Ishikawa (cell line): ENCODE data around the gene CIP2A.

Experiments
- CEBPB ChIP-seq: IDR thresholded peaks from 2 replicates; pipeline ENCODE4 v1.6.1; 2012
- CREB1 ChIP-seq: IDR thresholded peaks from 2 replicates; pipeline ENCODE4 v1.6.1; 2012; ENCODE audit warnings: low read depth
- EGR1 ChIP-seq: IDR thresholded peaks from 2 replicates; pipeline ENCODE4 v1.6.1; 2012
- EP300 ChIP-seq: IDR thresholded peaks from 2 replicates; pipeline ENCODE4 v1.6.1; 2012; ENCODE audit warnings: borderline replicate concordance
- FOXM1 ChIP-seq: IDR thresholded peaks from 2 replicates; pipeline ENCODE4 v1.6.1; 2012; ENCODE audit warnings: low read depth, borderline replicate concordance
- MAX ChIP-seq: IDR thresholded peaks from 2 replicates; pipeline ENCODE4 v1.6.1; 2012
- NFIC ChIP-seq: IDR thresholded peaks from 2 replicates; pipeline ENCODE4 v1.6.1; 2012
- RAD21 ChIP-seq: IDR thresholded peaks from 2 replicates; pipeline ENCODE4 v1.6.1; 2012; ENCODE audit warnings: low read depth
- REST ChIP-seq: IDR thresholded peaks from 2 replicates; pipeline ENCODE4 v1.6.1; 2012; ENCODE audit warnings: low read depth, mild to moderate bottlenecking
- TAF1 ChIP-seq: IDR thresholded peaks from 2 replicates; pipeline ENCODE4 v1.6.1; 2012; ENCODE audit warnings: low read depth, mild to moderate bottlenecking
- TCF12 ChIP-seq: IDR thresholded peaks from 2 replicates; pipeline ENCODE4 v1.6.1; 2012; ENCODE audit warnings: low read depth
- TEAD4 ChIP-seq: IDR thresholded peaks from 2 replicates; pipeline ENCODE4 v1.6.1; 2012
- USF1 ChIP-seq: IDR thresholded peaks from 2 replicates; pipeline ENCODE4 v1.6.1; 2012
- YY1 ChIP-seq: IDR thresholded peaks from 2 replicates; pipeline ENCODE4 v1.6.1; 2012; ENCODE audit warnings: low read depth
- ZBTB7A ChIP-seq: IDR thresholded peaks from 2 replicates; pipeline ENCODE4 v1.6.1; 2012; ENCODE audit warnings: low read depth

The CIP2A gene

GRCh38 chr3:108608750-108609149 lies 19.5 kb upstream of the CIP2A start:
- TF ChIP-seq TAF1 (no peak), TEAD4 (no peak), NFIC (no peak), YY1 (no peak), EGR1 (no peak), MAX (no peak), TCF12 (no peak), CEBPB (no peak), USF1 (no peak)

DNA sequence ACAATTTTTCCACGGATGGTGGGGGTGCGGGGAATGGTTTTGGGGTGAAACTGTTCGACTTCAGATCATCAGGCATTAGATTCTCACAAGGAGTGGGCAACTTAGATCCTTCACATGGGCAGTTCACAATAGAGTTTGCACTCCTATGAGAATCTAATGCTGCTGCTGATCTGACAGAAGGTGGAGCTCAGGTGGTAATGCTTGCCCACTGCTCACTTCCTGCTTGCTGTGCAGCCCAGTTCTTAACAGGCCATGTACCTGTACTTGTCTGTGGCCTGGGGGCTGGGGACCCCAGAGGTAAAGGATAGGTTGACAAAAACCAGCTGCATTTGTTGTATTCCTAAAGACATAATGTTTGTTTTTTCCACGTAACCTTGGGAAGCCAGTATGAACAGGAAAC lies 16.3 kb upstream of the CIP2A start:
- TF ChIP-seq FOXM1 (no peak), RAD21 (no peak), ZBTB7A (no peak), EP300 (no peak), TAF1 (no peak), TCF12 (no peak), MAX (no peak), CEBPB (no peak)

- TF ChIP-seq CEBPB (no peak), CREB1 (no peak), TCF12 (no peak), EP300 (no peak), NFIC (no peak), TAF1 (no peak), MAX (no peak), REST (no peak), ZBTB7A (no peak)
These were observed 15.8 kb upstream of the CIP2A start for GRCh38 chr3:108605028-108605427.

DNA sequence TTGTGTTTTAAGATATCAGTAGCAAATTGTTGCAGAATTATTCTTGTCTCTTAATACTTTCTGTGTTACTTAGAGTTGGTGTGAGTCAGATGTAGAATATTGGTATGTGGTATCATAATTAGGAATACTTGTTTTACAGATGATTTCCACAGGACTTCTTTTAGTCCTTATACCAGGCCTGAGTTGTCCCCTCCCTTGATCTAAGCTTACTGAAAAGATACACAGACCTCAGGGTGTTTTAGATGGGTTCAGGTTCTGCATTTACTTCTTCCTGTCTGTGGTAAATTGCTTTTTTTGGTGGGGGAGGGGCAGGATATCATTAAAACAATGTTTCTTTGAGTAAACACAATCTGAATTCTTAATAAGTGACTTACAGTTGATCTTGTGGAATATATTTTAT lies 14.5 kb upstream of the CIP2A start:
- TF ChIP-seq NFIC (no peak), YY1 (no peak), USF1 (no peak), CEBPB (no peak), ZBTB7A (no peak), TAF1 (no peak), CREB1 (no peak), MAX (no peak), FOXM1 (no peak), TCF12 (no peak), EP300 (no peak), EGR1 (no peak), TEAD4 (no peak), RAD21 (no peak), REST (no peak)

- no peak for TF ChIP-seq REST
- no peak for TF ChIP-seq CREB1
- TF ChIP-seq ZBTB7A: no peak
- TF ChIP-seq NFIC: no peak
- TF ChIP-seq MAX: no peak
- no peak for TF ChIP-seq TEAD4
- no peak for TF ChIP-seq TCF12
- TF ChIP-seq YY1: no peak
- TF ChIP-seq FOXM1: no peak
These were observed 13.7 kb upstream of the CIP2A start for GRCh38 chr3:108602935-108603294.
